ENCODE data around the gene CAPZA1. TPM values are rescaled to one million over a fixed set of nuclear protein-coding genes. Genes with fewer than 3 reads are reported as not detected.

CAPZA1 gene
- total and polyA plus RNA-seq, 2 experiments from 2014 or later = 109 to 177 TPM

GRCh38 chr1:112603012-112603411 is 16.6 kb upstream of the CAPZA1 start:
- Histone ChIP-seq H3K9me2 (replicated peaks; ENCODE audit: insufficient read depth) (no peaks in the 10 kb centered on the region), H2AFZ (no peak overlapping the region), H3K27ac (no peak overlapping the region), H3K4me2 (no peak overlapping the region), H3K27me3 (no peaks in the 10 kb centered on the region), H3K9me3 (ENCODE audit: low read depth) (no peaks in the 10 kb centered on the region), H3K4me3 (no peak overlapping the region), H3K36me3 (replicated peaks; ENCODE audit: insufficient read depth, low read depth) (peaks cover 4% of the 10 kb centered on the region), H3K79me2 (no peaks in the 10 kb centered on the region), H3K4me1 (ENCODE audit: insufficient read depth) (no peaks in the 10 kb centered on the region), H4K20me1 (ENCODE audit: insufficient read depth, poor library complexity, severe bottlenecking) (no peaks in the 10 kb centered on the region)
- WGBS (ENCODE audit: low lambda C conversion rate, missing lambda C conversion rate) = 100% methylated on average over 2 of the region's 2 CpGs
- no peak for DNase-seq (ENCODE audit: low spot score)
- TF ChIP-seq CTCF (IDR thresholded peaks at IDR 0.05; ENCODE audit: poor library complexity) (no peak), EZH2phosphoT487 (IDR thresholded peaks at IDR 0.05; ENCODE audit: low read depth, severe bottlenecking, unreplicated experiment) (no peak), EZH2 (IDR thresholded peaks at IDR 0.05; ENCODE audit: borderline replicate concordance) (no peak)

GRCh38 chr1:112603541-112603940 is 16.1 kb upstream of the CAPZA1 start:
- WGBS (ENCODE audit: low lambda C conversion rate, missing lambda C conversion rate) = 100% methylated on average over 1 of the region's 1 CpG
- no peak for TF ChIP-seq EZH2 (IDR thresholded peaks at IDR 0.05; ENCODE audit: borderline replicate concordance)
- TF ChIP-seq EZH2phosphoT487 (IDR thresholded peaks at IDR 0.05; ENCODE audit: low read depth, severe bottlenecking, unreplicated experiment) = no peak
- TF ChIP-seq CTCF (IDR thresholded peaks at IDR 0.05; ENCODE audit: poor library complexity) = no peak
- Histone ChIP-seq H3K4me3 (no peak overlapping the region), H3K9me3 (ENCODE audit: low read depth) (no peaks in the 10 kb centered on the region), H4K20me1 (ENCODE audit: insufficient read depth, poor library complexity, severe bottlenecking) (no peaks in the 10 kb centered on the region), H3K79me2 (no peaks in the 10 kb centered on the region), H2AFZ (no peak overlapping the region), H3K36me3 (replicated peaks; ENCODE audit: insufficient read depth, low read depth) (peaks cover 4% of the 10 kb centered on the region), H3K27me3 (no peaks in the 10 kb centered on the region), H3K4me2 (no peak overlapping the region), H3K4me1 (ENCODE audit: insufficient read depth) (no peaks in the 10 kb centered on the region), H3K27ac (no peak overlapping the region), H3K9me2 (replicated peaks; ENCODE audit: insufficient read depth) (no peaks in the 10 kb centered on the region)
- DNase-seq (ENCODE audit: low spot score) = no peak

GRCh38 chr1:112605633-112606327 is 13.9 kb upstream of the CAPZA1 start:
- H3K4me3 ChIP-seq = no peak overlapping the region
- H3K4me2 ChIP-seq = no peak overlapping the region
- no peak overlapping the region for H2AFZ ChIP-seq
- WGBS (ENCODE audit: low lambda C conversion rate, missing lambda C conversion rate) = 94% methylated on average over 4 of the region's 4 CpGs
- no peaks in the 10 kb centered on the region for H4K20me1 ChIP-seq (ENCODE audit: insufficient read depth, poor library complexity, severe bottlenecking)
- no peak overlapping the region for H3K27ac ChIP-seq
- no peaks in the 10 kb centered on the region for H3K9me2 ChIP-seq (replicated peaks; ENCODE audit: insufficient read depth)
- no peaks in the 10 kb centered on the region for H3K79me2 ChIP-seq
- H3K4me1 ChIP-seq (ENCODE audit: insufficient read depth) = no peaks in the 10 kb centered on the region
- H3K36me3 ChIP-seq (replicated peaks; ENCODE audit: insufficient read depth, low read depth) = peaks cover 4% of the 10 kb centered on the region
- no peak for DNase-seq (ENCODE audit: low spot score)
- TF ChIP-seq CTCF (IDR thresholded peaks at IDR 0.05; ENCODE audit: poor library complexity) (no peak), EZH2phosphoT487 (IDR thresholded peaks at IDR 0.05; ENCODE audit: low read depth, severe bottlenecking, unreplicated experiment) (no peak), EZH2 (IDR thresholded peaks at IDR 0.05; ENCODE audit: borderline replicate concordance) (no peak)
- no peaks in the 10 kb centered on the region for H3K9me3 ChIP-seq (ENCODE audit: low read depth)
- no peaks in the 10 kb centered on the region for H3K27me3 ChIP-seq

Data from hepatocyte (in vitro differentiated cells).